SU-DHL-6 (cell line): ENCODE results near the gene PRRC2B.

Experiments used
- H2AFZ ChIP-seq: fragments of 200-600 bp; sonication (generic); 2 replicates; pipeline ENCODE4 v1.6.1; 2014; ENCODE audit warnings: low read depth, mild to moderate bottlenecking, moderate library complexity, mixed read lengths, antibody characterized with exemption, low read length; ENCODE audit not compliant: severe bottlenecking
- H3F3A ChIP-seq: fragments of 200-600 bp; shearing (Covaris generic); 2 replicates; pipeline ENCODE4 v1.6.0; 2016; ENCODE audit warnings: antibody characterized with exemption, mild to moderate bottlenecking; ENCODE audit not compliant: insufficient read depth
- H3K27ac ChIP-seq: fragments of 200-600 bp; sonication (generic); 2 replicates; pipeline ENCODE4 v1.5.1; 2016; ENCODE audit warnings: low read depth, mild to moderate bottlenecking, low read length, moderate library complexity, mixed read lengths
- H3K27me3 ChIP-seq: fragments of 200-600 bp; sonication (generic), shearing (Covaris generic); 2 replicates; pipeline ENCODE4 v1.6.0; 2014; ENCODE audit warnings: mild to moderate bottlenecking, low read length
- H3K36me3 ChIP-seq: fragments of 200-600 bp; sonication (generic); 2 replicates; pipeline ENCODE4 v1.6.1; 2014; ENCODE audit warnings: mild to moderate bottlenecking, low read length, mixed read lengths
- H3K4me2 ChIP-seq: fragments of 300-600, 200-600 bp; shearing (Covaris generic), sonication (generic); 2 replicates; pipeline ENCODE4 v1.6.0; 2014; ENCODE audit warnings: low read length, low read depth, mild to moderate bottlenecking; ENCODE audit not compliant: poor library complexity, severe bottlenecking
- H3K4me3 ChIP-seq: fragments of 200-600 bp; sonication (generic); 2 replicates; pipeline ENCODE4 v1.5.1; 2014; ENCODE audit warnings: antibody characterized with exemption, low read length, mild to moderate bottlenecking, mixed read lengths; ENCODE audit not compliant: insufficient read depth, poor library complexity, severe bottlenecking
- H3K79me2 ChIP-seq: fragments of 200-600 bp; sonication (generic); 2 replicates; pipeline ENCODE4 v1.6.1; 2014; ENCODE audit warnings: mild to moderate bottlenecking, low read length, moderate library complexity; ENCODE audit not compliant: insufficient read depth
- H3K9ac ChIP-seq: fragments of 200-600 bp; sonication (generic); 2 replicates; pipeline ENCODE4 v1.7.0; 2014; ENCODE audit warnings: mild to moderate bottlenecking, low read length
- H3K9me2 ChIP-seq: fragments of 200-600 bp; sonication (generic); replicated peaks from 2 replicates; pipeline ENCODE4 v1.6.1; 2014; ENCODE audit warnings: low read length; ENCODE audit not compliant: insufficient read depth
- H3K9me3 ChIP-seq: fragments of 200-600 bp; sonication (generic); 2 replicates; pipeline ENCODE4 v1.6.1; 2014; ENCODE audit warnings: low read length, mixed read lengths; ENCODE audit not compliant: insufficient read depth
- H4K20me1 ChIP-seq: fragments of 200-600 bp; sonication (generic); 2 replicates; pipeline ENCODE4 v1.6.1; 2014; ENCODE audit warnings: low read depth, mild to moderate bottlenecking, antibody characterized with exemption, low read length, moderate library complexity, mixed read lengths
- CTCF ChIP-seq: fragments of 200-600 bp; sonication (generic); IDR thresholded peaks from one replicate; pipeline ENCODE4 v1.5.1; 2017; ENCODE audit warnings: antibody characterized with exemption, mild to moderate bottlenecking, low read length, moderate library complexity; ENCODE audit not compliant: insufficient read depth, poor library complexity, severe bottlenecking
- EZH2phosphoT487 ChIP-seq: fragments of 200-600 bp; sonication (generic), shearing (Covaris generic); conservative IDR thresholded peaks from 2 replicates; pipeline ENCODE4 v1.6.1; 2018; ENCODE audit warnings: mild to moderate bottlenecking, antibody characterized with exemption, low read length, moderate library complexity, mixed read lengths

The PRRC2B gene

GRCh38 chr9:131429121-131430012 lies 35.5 kb downstream of the PRRC2B start:
- no peak overlapping the region for H2AFZ ChIP-seq
- TF ChIP-seq CTCF (no peak), EZH2phosphoT487 (no peak)

GRCh38 chr9:131432050-131432449 lies 38.2 kb downstream of the PRRC2B start:
- H3K27ac ChIP-seq = no peak overlapping the region
- no peaks in the 10 kb centered on the region for H3F3A ChIP-seq
- H3K36me3 ChIP-seq = peaks cover 27% of the 10 kb centered on the region
- H2AFZ ChIP-seq = no peak overlapping the region
- no peaks in the 10 kb centered on the region for H3K9me2 ChIP-seq
- H3K4me3 ChIP-seq = no peak overlapping the region
- no peaks in the 10 kb centered on the region for H3K27me3 ChIP-seq
- H3K4me2 ChIP-seq = no peak overlapping the region
- peaks cover 11% of the 10 kb centered on the region; the same call in 1 of the 2 replicates for H4K20me1 ChIP-seq
- peaks cover 75% of the 10 kb centered on the region for H3K79me2 ChIP-seq
- no peak for TF ChIP-seq CTCF
- TF ChIP-seq EZH2phosphoT487 = no peak
- H3K9ac ChIP-seq = no peak overlapping the region
- H3K9me3 ChIP-seq = no peaks in the 10 kb centered on the region

More at GRCh38 chr9:131429121-131430012, 35.5 kb downstream of the PRRC2B start:
- Histone ChIP-seq H3K36me3 (peaks cover 14% of the 10 kb centered on the region), H4K20me1 (peaks cover 16% of the 10 kb centered on the region; the same call in 1 of the 2 replicates), H3K9me2 (no peaks in the 10 kb centered on the region), H3K27ac (no peak overlapping the region), H3K9me3 (no peaks in the 10 kb centered on the region), H3K27me3 (no peaks in the 10 kb centered on the region), H3F3A (no peaks in the 10 kb centered on the region), H3K4me2 (no peak overlapping the region), H3K4me3 (no peak overlapping the region), H3K9ac (no peak overlapping the region), H3K79me2 (peaks cover 93% of the 10 kb centered on the region)

GRCh38 chr9:131432597-131433301 lies 38.9 kb downstream of the PRRC2B start:
- no peaks in the 10 kb centered on the region for H3K9me3 ChIP-seq
- no peak overlapping the region for H3K4me2 ChIP-seq
- TF ChIP-seq EZH2phosphoT487 (no peak), CTCF (no peak)
- H3K4me3 ChIP-seq = no peak overlapping the region
- no peak overlapping the region for H3K27ac ChIP-seq
- peaks cover 30% of the 10 kb centered on the region for H3K36me3 ChIP-seq
- H4K20me1 ChIP-seq = peaks cover 11% of the 10 kb centered on the region; the same call in 1 of the 2 replicates
- H3K9ac ChIP-seq = no peak overlapping the region
- no peak overlapping the region for H2AFZ ChIP-seq
- H3F3A ChIP-seq = no peaks in the 10 kb centered on the region
- H3K9me2 ChIP-seq = no peaks in the 10 kb centered on the region
- H3K27me3 ChIP-seq = no peaks in the 10 kb centered on the region
- H3K79me2 ChIP-seq = peaks cover 68% of the 10 kb centered on the region
